GF-D8 (cell line): ENCODE measurements around the gene PGC.
A peak's percentile ranks its signal among the peaks of the same experiment; 100 is the strongest.

Source experiments
- DNase-seq: peaks from one replicate; lab custom pipeline; 2025; lab: John Stamatoyannopoulos, UW

PGC gene

GRCh38 chr6:41746107-41746506 lies 1.1 kb downstream of the PGC start:
- no peak for DNase-seq

DNA sequence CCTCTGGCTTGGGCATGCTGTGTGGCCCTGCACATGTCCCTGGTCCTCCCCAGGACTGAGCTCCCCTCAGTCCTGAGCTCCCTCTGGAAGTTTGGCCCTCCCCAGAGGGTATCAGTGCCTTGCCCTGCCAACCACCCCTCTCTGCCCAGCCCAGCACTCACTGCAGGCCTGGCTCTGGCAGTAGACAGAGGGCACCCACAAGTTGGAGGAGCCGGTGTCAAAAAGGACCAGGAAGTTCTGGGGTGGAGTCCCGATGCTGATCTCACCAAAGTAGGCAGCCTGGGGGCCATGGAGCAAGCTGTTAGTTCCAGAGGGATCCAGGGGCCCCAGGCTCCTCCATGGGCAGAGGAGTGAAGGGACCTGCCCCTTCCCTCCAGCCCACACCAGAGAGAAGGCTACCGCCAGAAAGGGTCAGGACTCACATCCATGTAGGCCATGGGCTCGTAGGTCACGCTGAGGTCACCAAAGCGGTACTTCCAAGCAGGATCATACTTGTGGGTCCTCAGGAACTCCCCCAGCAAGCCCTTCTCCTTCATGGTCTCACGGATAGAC lies 2.9 kb downstream of the PGC start:
- DNase-seq: no peak

- DNase-seq: no peak
Measured at GRCh38 chr6:41743406-41744235, 3.6 kb downstream of the PGC start.

- DNase-seq: no peak
Measured at GRCh38 chr6:41741625-41742490, 5.3 kb downstream of the PGC start.

GRCh38 chr6:41740366-41741162 lies 6.6 kb downstream of the PGC start:
- DNase-seq: no peak

GRCh38 chr6:41739041-41739440 lies 8.2 kb downstream of the PGC start:
- DNase-seq: no peak

DNA sequence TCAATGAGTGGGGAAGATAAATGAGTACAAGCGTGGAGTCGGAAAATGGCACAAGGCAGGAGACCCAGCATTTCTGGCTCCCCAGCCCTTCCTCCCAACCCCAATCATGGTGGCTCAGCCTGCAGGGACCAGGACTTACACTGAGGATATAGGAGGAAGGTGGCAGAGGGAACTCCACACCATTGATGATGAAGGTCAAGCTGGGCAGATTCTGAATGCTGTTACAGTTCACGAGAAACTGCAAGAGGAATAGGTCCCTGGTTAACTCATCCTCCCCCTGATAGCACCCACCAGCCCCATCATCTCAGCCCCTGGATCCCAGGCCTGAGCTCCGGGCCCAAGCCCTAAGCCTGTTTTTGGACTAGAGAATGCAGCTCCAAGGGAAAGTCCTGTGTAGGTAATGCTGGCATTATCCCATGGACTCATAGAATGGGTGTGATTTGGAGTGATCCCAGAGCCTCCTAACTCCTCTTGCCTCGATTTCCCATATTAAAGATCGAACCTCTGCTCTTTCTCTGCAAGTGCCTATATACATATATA lies 9.5 kb downstream of the PGC start:
- DNase-seq: no peak

GRCh38 chr6:41736800-41737555 lies 10.2 kb downstream of the PGC start:
- DNase-seq: no peak

GRCh38 chr6:41736186-41736733 lies 10.9 kb downstream of the PGC start:
- no peak for DNase-seq

- DNase-seq: peak; percentile 61
Measured at GRCh38 chr6:41735427-41736185, 11.6 kb downstream of the PGC start, which contains the start of gene TFEB. Gene TFEB (minus strand): TSS chr6:41735608. CDS start chr6:41691213, 44,395 bp downstream.

DNA sequence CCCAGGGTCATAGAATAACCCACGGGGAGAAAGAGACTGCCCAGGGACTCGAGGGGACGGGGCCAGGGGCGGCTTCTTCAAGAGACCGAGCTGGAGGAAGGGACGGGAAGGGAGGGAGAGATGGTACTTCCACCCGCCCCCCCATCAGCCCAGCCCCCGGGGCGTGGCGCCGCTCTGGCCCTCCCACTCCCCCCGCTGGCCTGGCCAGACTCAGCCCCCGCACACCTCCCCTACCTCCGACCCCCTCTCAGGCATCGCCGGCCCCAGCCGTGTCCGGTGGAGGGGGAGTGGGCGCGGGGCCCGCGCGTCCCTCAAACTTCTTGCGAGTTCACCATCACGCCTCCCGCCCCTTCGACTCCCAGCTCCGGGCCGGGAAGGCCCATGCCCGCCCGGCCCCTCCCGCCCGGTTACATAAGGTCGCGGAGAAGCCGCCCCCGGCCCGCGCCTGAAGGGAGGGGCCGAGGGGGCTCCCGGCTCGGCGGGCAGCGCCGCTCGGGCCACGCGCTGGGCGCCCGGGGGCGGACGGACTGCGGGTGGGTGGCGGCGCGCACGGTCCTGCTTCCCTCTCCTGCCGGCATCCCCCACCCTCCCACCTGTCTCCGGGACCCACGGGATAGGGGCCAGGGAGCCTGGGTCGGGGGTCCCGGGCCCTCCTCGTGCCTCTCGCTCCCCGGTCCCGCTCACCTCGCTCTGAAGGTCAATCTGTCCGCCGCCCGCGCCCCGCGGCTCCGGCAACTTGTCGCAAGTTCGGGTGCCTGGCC lies 12.4 kb downstream of the PGC start:
- peak; percentile 6 for DNase-seq

DNA sequence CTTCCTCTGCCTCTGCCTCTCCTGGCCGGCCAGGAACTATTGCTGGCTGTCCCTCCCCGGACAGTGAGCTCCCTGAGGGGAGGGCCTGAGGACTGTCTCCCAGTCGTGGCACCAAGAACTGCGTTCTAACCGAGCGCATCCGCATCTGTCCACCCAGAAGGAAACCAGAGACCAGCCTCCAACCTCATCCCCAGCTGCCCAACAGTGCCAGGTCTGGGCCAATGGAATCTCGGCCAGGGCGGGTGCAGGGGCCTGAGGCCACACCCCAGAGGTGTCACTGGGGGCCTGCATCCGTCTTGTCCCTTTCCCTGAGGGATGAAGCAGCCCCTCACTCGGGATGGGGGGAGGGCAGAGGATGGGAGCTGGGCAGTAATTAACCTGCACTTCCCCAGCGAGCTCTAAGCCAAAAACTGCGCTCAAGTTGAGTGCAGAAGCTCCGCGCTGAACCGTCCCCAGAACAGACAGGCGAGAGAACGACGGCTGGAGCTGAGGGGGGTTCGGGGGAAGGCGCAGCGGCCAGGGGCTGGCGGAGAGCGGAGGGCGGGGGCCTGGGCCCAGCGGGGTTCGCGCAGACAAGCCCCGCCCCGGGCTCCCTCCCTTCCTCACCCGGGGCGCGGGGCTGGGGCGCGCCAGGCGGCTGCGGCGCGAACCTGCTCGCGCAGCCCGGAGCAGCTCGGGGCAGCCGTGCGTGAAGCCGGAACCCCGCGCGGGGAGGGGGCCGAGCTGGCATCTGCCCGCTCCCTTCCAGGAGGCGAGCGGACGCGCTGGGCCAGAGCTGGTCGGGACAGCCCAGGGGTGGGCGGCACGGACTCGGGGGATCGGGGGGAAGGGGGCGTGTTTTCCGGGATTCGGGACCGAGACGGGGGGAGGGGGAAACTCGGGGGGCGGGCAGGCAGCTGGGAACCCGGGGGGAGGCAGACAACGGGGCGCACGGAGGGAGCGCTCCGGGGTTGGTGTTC lies 13.2 kb downstream of the PGC start:
- DNase-seq: no peak

- no peak for DNase-seq
Measured at GRCh38 chr6:41733360-41733706, 13.9 kb downstream of the PGC start.

- no peak for DNase-seq
Measured at GRCh38 chr6:41732591-41733359, 14.4 kb downstream of the PGC start.

- DNase-seq: no peak
Measured at GRCh38 chr6:41732149-41732548, 15.0 kb downstream of the PGC start.

DNA sequence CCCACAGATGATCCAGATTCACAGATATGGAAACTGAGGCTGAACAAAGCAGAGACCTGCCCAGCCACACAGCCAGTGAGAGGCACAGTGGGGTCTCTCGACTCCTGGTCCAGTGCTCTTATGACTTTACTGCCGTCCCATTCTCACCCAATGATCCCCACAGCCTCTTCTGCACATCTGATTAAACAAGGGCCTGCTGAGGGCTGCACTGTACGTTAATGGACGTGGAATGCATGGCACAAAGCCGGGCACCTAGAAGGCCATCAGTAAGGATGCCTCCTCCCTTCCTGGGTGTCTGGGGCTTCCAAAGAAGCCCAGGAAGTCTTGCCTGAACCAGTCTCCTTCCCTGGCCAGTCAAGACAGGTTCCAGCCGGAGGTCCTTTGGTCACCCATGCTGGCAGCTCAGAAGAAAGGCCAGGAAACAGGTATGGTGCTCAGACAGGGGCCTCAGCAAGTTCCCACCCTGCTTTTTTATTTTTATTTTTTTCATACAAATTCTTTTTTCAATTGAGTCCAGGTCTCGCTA lies 15.6 kb downstream of the PGC start:
- DNase-seq: no peak
